OCI-LY7 (cell line): ENCODE measurements around the gene DENND10. TPM values are rescaled to one million over a fixed set of nuclear protein-coding genes. Genes with fewer than 3 reads are reported as not detected.

Source experiments
- BruUV-seq: library from RNA; stranded (reverse); fragments of 400-500 nt; replicated peaks from 2 replicates; lab custom pipeline; 2021; lab: Mats Ljungman, UMichigan
- CTCF ChIA-PET: fragments of 300-600 bp; sonication (Branson Sonifier 250); formaldehyde crosslinking; loops from one replicate; lab custom pipeline; 2022; ENCODE audit warnings: antibody characterized with exemption; ENCODE audit not compliant: unreplicated experiment; lab: Charles Lee
- POLR2A ChIA-PET: fragments of 300-600 bp; sonication (Branson Sonifier 250); formaldehyde crosslinking; loops from one replicate; lab custom pipeline; 2022; ENCODE audit warnings: antibody characterized with exemption; lab: Charles Lee
- DNase-seq: peaks from one replicate; pipeline ENCODE4 v3.0.0-alpha.2; 2015; ENCODE audit warnings: low spot score
- H2AFZ ChIP-seq: fragments of 200-600 bp; sonication (generic), shearing (Covaris generic); 2 replicates; pipeline ENCODE4 v1.6.1; 2014; ENCODE audit warnings: mild to moderate bottlenecking, antibody characterized with exemption, low read length, moderate library complexity
- H3K27ac ChIP-seq: fragments of 200-600 bp; sonication (generic); 2 replicates; pipeline ENCODE4 v1.5.1; 2014; ENCODE audit warnings: mixed run types, low read depth, mild to moderate bottlenecking, moderate library complexity, low read length, inconsistent platforms; ENCODE audit not compliant: poor library complexity, severe bottlenecking
- H3K36me3 ChIP-seq: fragments of 200-600 bp; sonication (generic); 2 replicates; pipeline ENCODE4 v1.6.1; 2014; ENCODE audit warnings: mild to moderate bottlenecking, antibody characterized with exemption, low read length, moderate library complexity, mixed read lengths; ENCODE audit not compliant: insufficient read depth
- H3K4me1 ChIP-seq: fragments of 200-600 bp; sonication (generic); 2 replicates; pipeline ENCODE4 v1.5.1; 2014; ENCODE audit warnings: mild to moderate bottlenecking, low read length; ENCODE audit not compliant: insufficient read depth, poor library complexity, severe bottlenecking
- H3K4me2 ChIP-seq: fragments of 200-600 bp; sonication (generic); 2 replicates; pipeline ENCODE4 v1.6.1; 2014; ENCODE audit warnings: mild to moderate bottlenecking, low read length
- H3K4me3 ChIP-seq: fragments of 200-600 bp; sonication (generic); 2 replicates; pipeline ENCODE4 v1.5.1; 2014; ENCODE audit warnings: mild to moderate bottlenecking, low read depth, low read length; ENCODE audit not compliant: poor library complexity, severe bottlenecking
- H3K79me2 ChIP-seq: fragments of 200-600 bp; sonication (generic); 2 replicates; pipeline ENCODE4 v1.6.1; 2016; ENCODE audit warnings: low read depth, mild to moderate bottlenecking, low read length, moderate library complexity, mixed read lengths; ENCODE audit not compliant: insufficient read depth
- H3K9me2 ChIP-seq: fragments of 200-600 bp; sonication (generic); 2 replicates; pipeline ENCODE4 v1.6.1; 2016; ENCODE audit warnings: mild to moderate bottlenecking, low read length, mixed read lengths; ENCODE audit not compliant: insufficient read depth
- H3K9me3 ChIP-seq: fragments of 200-600 bp; sonication (generic); 2 replicates; pipeline ENCODE4 v1.6.1; 2014; ENCODE audit warnings: mild to moderate bottlenecking, mixed run types, low read length, mixed read lengths
- H4K20me1 ChIP-seq: fragments of 200-600 bp; sonication (generic); 2 replicates; pipeline ENCODE4 v1.6.1; 2014; ENCODE audit warnings: mild to moderate bottlenecking, antibody characterized with exemption, low read length, moderate library complexity, mixed read lengths; ENCODE audit not compliant: insufficient read depth
- EZH2phosphoT487 ChIP-seq: fragments of 200-600 bp; sonication (generic); IDR thresholded peaks from 2 replicates; pipeline ENCODE4 v1.6.1; 2018; ENCODE audit warnings: low read depth, borderline replicate concordance, mild to moderate bottlenecking, mixed run types, antibody characterized with exemption, low read length, moderate library complexity, mixed read lengths
- intact Hi-C: fragments of 100-400 bp; cut with micrococcal nuclease; formaldehyde crosslinking; loops from one replicate; pipeline ENCODE4 v1.10.0; 2022; ENCODE audit not compliant: unreplicated experiment
- total RNA-seq, 2 experiments: library from RNA; depleted of rRNA in 1 of 2; stranded (reverse); fragments of >200 nt in 1 of 2; shearing (Covaris generic) in 1 of 2; gene quantifications; 2 replicates each; pipeline ENCODE4 v1.2.3, GENCODE V29; 2014 to 2022
- TF ChIP-seq, protein P1 (sequence below): fragments of 200-600 bp; sonication (generic); conservative IDR thresholded peaks from 2 replicates; pipeline ENCODE4 v1.5.1; 2014; ENCODE audit warnings: mild to moderate bottlenecking, antibody characterized with exemption, low read length, moderate library complexity, mixed read lengths

Gene DENND10
- total RNA-seq, 2 experiments from 2014 or later, result 17.8 to 27.1 TPM

GRCh38 chr10:119098576-119098975 lies 5.3 kb upstream of the DENND10 start:
- ChIA-PET CTCF (no interaction called here), POLR2A (no interaction called here)
- Histone ChIP-seq H3K36me3 (no peaks in the 10 kb centered on the region), H4K20me1 (no peaks in the 10 kb centered on the region), H2AFZ (no peak overlapping the region), H3K4me3 (no peak overlapping the region), H3K79me2 (no peaks in the 10 kb centered on the region), H3K4me2 (no peak overlapping the region), H3K9me2 (no peaks in the 10 kb centered on the region), H3K9me3 (no peaks in the 10 kb centered on the region), H3K27ac (no peak overlapping the region), H3K4me1 (peaks cover 10% of the 10 kb centered on the region)
- no peak for DNase-seq
- intact Hi-C loops, result no loop called here
- BruUV-seq, result no TSS peak
- TF ChIP-seq, protein P1, sequence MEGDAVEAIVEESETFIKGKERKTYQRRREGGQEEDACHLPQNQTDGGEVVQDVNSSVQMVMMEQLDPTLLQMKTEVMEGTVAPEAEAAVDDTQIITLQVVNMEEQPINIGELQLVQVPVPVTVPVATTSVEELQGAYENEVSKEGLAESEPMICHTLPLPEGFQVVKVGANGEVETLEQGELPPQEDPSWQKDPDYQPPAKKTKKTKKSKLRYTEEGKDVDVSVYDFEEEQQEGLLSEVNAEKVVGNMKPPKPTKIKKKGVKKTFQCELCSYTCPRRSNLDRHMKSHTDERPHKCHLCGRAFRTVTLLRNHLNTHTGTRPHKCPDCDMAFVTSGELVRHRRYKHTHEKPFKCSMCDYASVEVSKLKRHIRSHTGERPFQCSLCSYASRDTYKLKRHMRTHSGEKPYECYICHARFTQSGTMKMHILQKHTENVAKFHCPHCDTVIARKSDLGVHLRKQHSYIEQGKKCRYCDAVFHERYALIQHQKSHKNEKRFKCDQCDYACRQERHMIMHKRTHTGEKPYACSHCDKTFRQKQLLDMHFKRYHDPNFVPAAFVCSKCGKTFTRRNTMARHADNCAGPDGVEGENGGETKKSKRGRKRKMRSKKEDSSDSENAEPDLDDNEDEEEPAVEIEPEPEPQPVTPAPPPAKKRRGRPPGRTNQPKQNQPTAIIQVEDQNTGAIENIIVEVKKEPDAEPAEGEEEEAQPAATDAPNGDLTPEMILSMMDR, result no peak
- TF ChIP-seq EZH2phosphoT487, result no peak

DNA sequence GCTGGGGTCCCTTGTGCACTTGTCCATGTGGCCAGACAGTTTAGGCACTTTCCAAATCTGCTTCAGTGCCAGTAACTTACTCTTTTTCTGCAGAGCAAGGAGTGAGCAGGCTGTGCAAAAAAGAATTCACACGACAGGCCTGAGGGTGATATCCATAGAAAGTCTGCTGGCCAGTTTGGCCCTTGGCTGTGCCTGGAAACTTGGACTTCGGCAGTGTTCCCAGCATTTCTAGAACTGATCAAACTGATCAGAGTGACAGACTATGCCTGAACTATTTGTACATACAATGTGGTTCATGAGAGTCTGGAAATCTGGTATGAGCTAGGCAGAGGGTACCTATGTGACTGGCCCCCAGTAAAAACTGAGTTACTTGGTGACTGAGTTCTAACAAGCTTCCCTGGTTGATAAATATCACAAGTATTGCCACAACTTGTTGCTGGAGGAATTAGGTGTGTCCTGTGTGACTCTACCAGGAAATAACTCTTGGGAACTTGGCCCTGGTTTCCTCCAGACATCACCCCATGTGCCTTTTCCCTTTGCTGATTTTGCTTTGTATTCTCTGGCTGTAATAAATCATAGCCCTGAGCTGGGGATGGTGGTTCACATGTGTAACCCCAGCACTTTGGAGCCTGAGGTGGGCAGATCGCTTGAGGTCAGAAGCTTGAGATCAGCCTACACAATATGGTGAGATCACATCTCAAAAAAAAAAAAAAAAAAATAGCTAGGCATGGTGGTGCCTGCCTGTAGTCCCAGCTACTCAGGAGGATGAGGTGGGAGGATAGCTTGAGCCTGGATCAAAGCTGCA lies 3.3 kb upstream of the DENND10 start:
- no peaks in the 10 kb centered on the region for H4K20me1 ChIP-seq
- no peaks in the 10 kb centered on the region for H3K9me3 ChIP-seq
- peaks cover 9% of the 10 kb centered on the region; the same call in 1 of the 2 replicates for H3K79me2 ChIP-seq
- POLR2A ChIA-PET, result interaction anchor here (0.6 to 1.7 kb wide), 7 partner anchors 11 to 218 kb away, joined by 3 to 5 read pairs (median 4); partner anchors contain the start of gene EIF3A
- CTCF ChIA-PET, result interaction anchor here (0.5 to 1.1 kb wide), 2 partner anchors 15 to 19 kb away, joined by 3 read pairs; no protein-coding TSS in a partner anchor
- TF ChIP-seq, protein P1, result no peak
- no peak for TF ChIP-seq EZH2phosphoT487
- no peak overlapping the region for H3K27ac ChIP-seq
- no peak overlapping the region for H3K4me3 ChIP-seq
- no TSS peak for BruUV-seq
- no peaks in the 10 kb centered on the region for H3K36me3 ChIP-seq
- H3K4me1 ChIP-seq, result peaks cover 16% of the 10 kb centered on the region
- intact Hi-C loops, result no loop called here
- no peak overlapping the region for H3K4me2 ChIP-seq
- no peak overlapping the region for H2AFZ ChIP-seq
- DNase-seq, result no peak
- no peaks in the 10 kb centered on the region for H3K9me2 ChIP-seq
